Measurements from ENCODE around the gene NFU1.

NFU1 gene

GRCh38 chr2:69436938-69437750 lies at the start of gene NFU1:
Gene NFU1, minus strand, starts transcription at chr2:69437435. Its CDS starts 13 bp downstream, at chr2:69437422.
- DNase-seq: peak; percentile 87

- no peak for DNase-seq
Observed at GRCh38 chr2:69483696-69484095, 46.5 kb upstream of the NFU1 start.

GRCh38 chr2:69483024-69483423 lies 45.8 kb upstream of the NFU1 start:
- DNase-seq: no peak

GRCh38 chr2:69482471-69482870 lies 45.2 kb upstream of the NFU1 start:
- no peak for DNase-seq

- DNase-seq: no peak
Observed at GRCh38 chr2:69481421-69481820, 44.2 kb upstream of the NFU1 start.

- DNase-seq: no peak
Observed at GRCh38 chr2:69477627-69478026, 40.4 kb upstream of the NFU1 start.

GRCh38 chr2:69474688-69475087 lies 37.5 kb upstream of the NFU1 start:
- DNase-seq: no peak

- DNase-seq: no peak
Observed at GRCh38 chr2:69471793-69472192, 34.6 kb upstream of the NFU1 start.

- DNase-seq: no peak
Observed at GRCh38 chr2:69470911-69471310, 33.7 kb upstream of the NFU1 start.

GRCh38 chr2:69469784-69470183 lies 32.5 kb upstream of the NFU1 start:
- DNase-seq: no peak

- no peak for DNase-seq
Observed at GRCh38 chr2:69469375-69469774, 32.1 kb upstream of the NFU1 start.

- DNase-seq: no peak
Observed at GRCh38 chr2:69466728-69467127, 29.5 kb upstream of the NFU1 start.

GRCh38 chr2:69465513-69466456 lies 28.6 kb upstream of the NFU1 start:
- no peak for DNase-seq

- DNase-seq: no peak
Observed at GRCh38 chr2:69464575-69464974, 27.3 kb upstream of the NFU1 start.

- no peak for DNase-seq
Observed at GRCh38 chr2:69462780-69463179, 25.5 kb upstream of the NFU1 start.

- DNase-seq: no peak
Observed at GRCh38 chr2:69461404-69461803, 24.2 kb upstream of the NFU1 start.

GRCh38 chr2:69459936-69460335 lies 22.7 kb upstream of the NFU1 start:
- DNase-seq: no peak

GRCh38 chr2:69456950-69457445 lies 19.8 kb upstream of the NFU1 start:
- DNase-seq: no peak

- DNase-seq: no peak
Observed at GRCh38 chr2:69456154-69456553, 18.9 kb upstream of the NFU1 start.

GRCh38 chr2:69454976-69455375 lies 17.7 kb upstream of the NFU1 start:
- DNase-seq: no peak

- no peak for DNase-seq
Observed at GRCh38 chr2:69453475-69454129, 16.4 kb upstream of the NFU1 start.

- DNase-seq: no peak
Observed at GRCh38 chr2:69452687-69453086, 15.5 kb upstream of the NFU1 start.

- DNase-seq: no peak
Observed at GRCh38 chr2:69450735-69451416, 13.6 kb upstream of the NFU1 start.

Measured in activated naive CD4-positive, alpha-beta T cell treated with anti-CD3 and anti-CD28 coated beads, Interleukin-2, amount 50 U/mL, for 16 hours (primary cell).